Gastroesophageal sphincter (tissue), 3 donors: ENCODE measurements around the gene GDF2.

Experiments used
- POLR2A ChIP-seq, 2 donors: fragments of 450-650 bp; IDR thresholded peaks; one replicate each; pipeline ENCODE4 v1.6.1; 2017; ENCODE audit warnings: antibody characterized with exemption in 2 of 2, mild to moderate bottlenecking in 2 of 2, moderate library complexity in 1 of 2
- TF ChIP-seq, protein P1 (sequence below), 4 experiments: fragments of 200-600 bp in 2 of 4; fragments of 450-650 bp in 2 of 4; sonication (generic) in 1 of 4; IDR thresholded peaks; one replicate each; pipeline ENCODE4 v1.5.1; 2017 to 2019; ENCODE audit warnings: antibody characterized with exemption in 4 of 4, mild to moderate bottlenecking in 2 of 4, moderate library complexity in 2 of 4

DNA sequence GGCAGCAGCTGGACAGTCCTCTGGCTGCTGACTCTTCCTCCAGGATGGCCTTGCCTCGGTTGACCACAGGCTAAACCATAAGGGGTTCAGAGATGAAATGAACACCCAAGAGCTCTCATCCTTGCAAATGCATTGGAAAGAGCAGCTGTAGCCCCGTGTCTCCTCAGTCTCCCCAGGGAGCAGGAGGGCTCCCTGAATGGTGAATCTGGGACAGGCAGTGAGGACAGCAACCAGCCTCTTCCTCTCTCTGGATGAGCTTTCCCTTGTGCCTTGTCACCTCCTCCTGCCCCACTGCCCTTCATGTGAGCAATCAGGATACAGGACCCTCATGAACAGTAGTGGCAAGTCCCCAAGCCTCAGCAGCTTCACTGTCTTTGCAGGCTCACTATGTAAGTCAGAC is 46.2 kb upstream of the GDF2 start:
- TF ChIP-seq, protein P1, sequence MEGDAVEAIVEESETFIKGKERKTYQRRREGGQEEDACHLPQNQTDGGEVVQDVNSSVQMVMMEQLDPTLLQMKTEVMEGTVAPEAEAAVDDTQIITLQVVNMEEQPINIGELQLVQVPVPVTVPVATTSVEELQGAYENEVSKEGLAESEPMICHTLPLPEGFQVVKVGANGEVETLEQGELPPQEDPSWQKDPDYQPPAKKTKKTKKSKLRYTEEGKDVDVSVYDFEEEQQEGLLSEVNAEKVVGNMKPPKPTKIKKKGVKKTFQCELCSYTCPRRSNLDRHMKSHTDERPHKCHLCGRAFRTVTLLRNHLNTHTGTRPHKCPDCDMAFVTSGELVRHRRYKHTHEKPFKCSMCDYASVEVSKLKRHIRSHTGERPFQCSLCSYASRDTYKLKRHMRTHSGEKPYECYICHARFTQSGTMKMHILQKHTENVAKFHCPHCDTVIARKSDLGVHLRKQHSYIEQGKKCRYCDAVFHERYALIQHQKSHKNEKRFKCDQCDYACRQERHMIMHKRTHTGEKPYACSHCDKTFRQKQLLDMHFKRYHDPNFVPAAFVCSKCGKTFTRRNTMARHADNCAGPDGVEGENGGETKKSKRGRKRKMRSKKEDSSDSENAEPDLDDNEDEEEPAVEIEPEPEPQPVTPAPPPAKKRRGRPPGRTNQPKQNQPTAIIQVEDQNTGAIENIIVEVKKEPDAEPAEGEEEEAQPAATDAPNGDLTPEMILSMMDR (IDR thresholded peaks at IDR 0.05): no peak
- TF ChIP-seq POLR2A (IDR thresholded peaks at IDR 0.05): no peak
